ENCODE results near the gene HHLA2.

Gene HHLA2, protein sequence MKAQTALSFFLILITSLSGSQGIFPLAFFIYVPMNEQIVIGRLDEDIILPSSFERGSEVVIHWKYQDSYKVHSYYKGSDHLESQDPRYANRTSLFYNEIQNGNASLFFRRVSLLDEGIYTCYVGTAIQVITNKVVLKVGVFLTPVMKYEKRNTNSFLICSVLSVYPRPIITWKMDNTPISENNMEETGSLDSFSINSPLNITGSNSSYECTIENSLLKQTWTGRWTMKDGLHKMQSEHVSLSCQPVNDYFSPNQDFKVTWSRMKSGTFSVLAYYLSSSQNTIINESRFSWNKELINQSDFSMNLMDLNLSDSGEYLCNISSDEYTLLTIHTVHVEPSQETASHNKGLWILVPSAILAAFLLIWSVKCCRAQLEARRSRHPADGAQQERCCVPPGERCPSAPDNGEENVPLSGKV

DNA sequence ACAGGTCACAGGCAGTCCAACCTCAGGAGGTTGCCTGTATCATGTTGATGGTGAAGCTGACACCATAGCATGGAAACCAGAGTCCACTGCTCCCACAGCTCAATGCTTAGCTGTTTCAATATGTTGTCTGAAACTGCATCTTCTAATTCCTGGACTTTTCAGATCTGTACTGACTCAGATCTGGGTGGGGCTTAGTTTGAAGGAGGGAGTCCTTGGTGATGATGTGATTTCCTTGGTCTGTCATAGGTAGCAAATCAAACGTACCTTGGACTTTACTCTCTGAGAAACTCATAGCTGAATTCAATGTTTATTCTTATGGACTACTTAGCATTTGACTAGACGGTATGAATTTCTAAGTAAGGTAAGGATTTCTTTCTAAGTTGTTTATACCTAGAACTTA is at the start of gene HHLA2:
TSS of gene HHLA2 (plus strand) at position 310 of the 400 bp plus-strand sequence. CDS start 55,266 bp downstream, outside the sequence.
- H4K20me1 ChIP-seq (ENCODE audit: insufficient read depth, low read length), result no peaks in the 10 kb centered on the region
- H3F3A ChIP-seq (ENCODE audit: insufficient read depth, low read length), result peaks cover 20% of the 10 kb centered on the region
- H3K27me3 ChIP-seq (replicated peaks; ENCODE audit: insufficient read depth, low read length), result no peaks in the 10 kb centered on the region
- H2AFZ ChIP-seq (ENCODE audit: low read length), result no peak within 1 kb of the TSS
- no peak for DNase-seq
- H3K9me2 ChIP-seq (replicated peaks; ENCODE audit: insufficient read depth, low read length), result no peaks in the 10 kb centered on the region
- no peak within 1 kb of the TSS for H3K4me3 ChIP-seq (ENCODE audit: low read length)
- no peak within 1 kb of the TSS for H3K4me2 ChIP-seq (ENCODE audit: low read depth, low read length)
- H3K4me1 ChIP-seq (ENCODE audit: low read length), result peaks cover 37% of the 10 kb centered on the region
- H3K36me3 ChIP-seq (replicated peaks; ENCODE audit: insufficient read depth, low read length), result no peaks in the 10 kb centered on the region
- TF ChIP-seq EZH2 (optimal IDR thresholded peaks at IDR 0.05; ENCODE audit: low read depth, low read length), result no peak
- H3K9ac ChIP-seq (ENCODE audit: low read length), result no peak within 1 kb of the TSS
- no peak within 1 kb of the TSS for H3K27ac ChIP-seq (ENCODE audit: low read length)
- H3K79me2 ChIP-seq (ENCODE audit: low read length), result no peaks in the 10 kb centered on the region
- no peaks in the 10 kb centered on the region for H3K9me3 ChIP-seq (replicated peaks; ENCODE audit: insufficient read depth, low read length)

DNA sequence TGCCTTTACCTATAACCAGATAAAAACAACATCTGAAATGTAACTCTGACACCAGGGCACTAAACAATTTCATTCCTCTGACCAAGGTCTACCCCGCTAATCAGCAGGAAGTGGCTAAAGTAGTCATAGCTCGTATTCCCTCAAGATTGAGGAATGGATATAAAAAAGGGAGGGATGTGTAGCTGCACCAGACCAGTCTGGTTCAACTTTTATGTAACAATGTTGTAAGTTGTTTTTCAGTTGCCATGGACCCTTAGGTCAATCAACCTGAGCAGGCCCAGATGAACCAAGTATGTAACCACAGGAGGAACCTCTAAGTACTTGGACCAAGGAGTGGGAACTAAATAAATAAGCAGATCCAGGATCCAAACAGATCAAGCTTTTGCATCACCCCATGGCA is 45.7 kb upstream of the HHLA2 start:
- no peaks in the 10 kb centered on the region for H3K4me1 ChIP-seq (ENCODE audit: low read length)
- no peak overlapping the region for H3K9ac ChIP-seq (ENCODE audit: low read length)
- no peak overlapping the region for H2AFZ ChIP-seq (ENCODE audit: low read length)
- no peaks in the 10 kb centered on the region for H3K9me2 ChIP-seq (replicated peaks; ENCODE audit: insufficient read depth, low read length)
- H3K4me3 ChIP-seq (ENCODE audit: low read length), result no peak overlapping the region
- TF ChIP-seq EZH2phosphoT487 (IDR thresholded peaks at IDR 0.05; ENCODE audit: low read length) (no peak), EZH2 (optimal IDR thresholded peaks at IDR 0.05; ENCODE audit: low read depth, low read length) (no peak)
- H3F3A ChIP-seq (ENCODE audit: insufficient read depth, low read length), result no peaks in the 10 kb centered on the region
- no peaks in the 10 kb centered on the region for H3K79me2 ChIP-seq (ENCODE audit: low read length)
- H3K27ac ChIP-seq (ENCODE audit: low read length), result no peak overlapping the region
- H3K9me3 ChIP-seq (replicated peaks; ENCODE audit: insufficient read depth, low read length), result no peaks in the 10 kb centered on the region
- DNase-seq, result no peak
- no peaks in the 10 kb centered on the region for H3K27me3 ChIP-seq (replicated peaks; ENCODE audit: insufficient read depth, low read length)
- H4K20me1 ChIP-seq (ENCODE audit: insufficient read depth, low read length), result no peaks in the 10 kb centered on the region
- no peaks in the 10 kb centered on the region for H3K36me3 ChIP-seq (replicated peaks; ENCODE audit: insufficient read depth, low read length)
- no peak overlapping the region for H3K4me2 ChIP-seq (ENCODE audit: low read depth, low read length)

DNA sequence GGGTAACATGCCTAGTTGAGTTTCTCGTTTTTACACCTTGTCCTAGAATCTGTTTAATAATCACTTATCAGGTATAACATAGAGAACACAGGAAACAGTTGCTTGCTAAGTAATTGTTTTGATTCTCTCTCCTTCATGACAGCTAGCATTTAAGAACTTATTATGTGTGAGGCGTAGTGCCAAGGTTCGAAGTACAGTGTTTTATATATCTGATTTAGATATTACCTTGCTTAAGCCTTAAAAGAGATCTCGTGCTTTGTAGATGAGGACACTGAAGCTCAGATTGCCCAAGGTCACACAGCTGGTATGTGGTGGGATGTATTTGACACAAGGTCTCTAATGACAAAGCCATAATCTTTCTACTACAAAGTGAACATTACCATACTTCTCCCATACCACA is 45.1 kb upstream of the HHLA2 start:
- Histone ChIP-seq H3K79me2 (ENCODE audit: low read length) (no peaks in the 10 kb centered on the region), H3K4me1 (ENCODE audit: low read length) (no peaks in the 10 kb centered on the region), H2AFZ (ENCODE audit: low read length) (no peak overlapping the region), H3K9me2 (replicated peaks; ENCODE audit: insufficient read depth, low read length) (no peaks in the 10 kb centered on the region), H3K9ac (ENCODE audit: low read length) (no peak overlapping the region), H4K20me1 (ENCODE audit: insufficient read depth, low read length) (no peaks in the 10 kb centered on the region), H3K27me3 (replicated peaks; ENCODE audit: insufficient read depth, low read length) (no peaks in the 10 kb centered on the region), H3F3A (ENCODE audit: insufficient read depth, low read length) (no peaks in the 10 kb centered on the region), H3K4me3 (ENCODE audit: low read length) (no peak overlapping the region), H3K27ac (ENCODE audit: low read length) (no peak overlapping the region), H3K9me3 (replicated peaks; ENCODE audit: insufficient read depth, low read length) (no peaks in the 10 kb centered on the region), H3K4me2 (ENCODE audit: low read depth, low read length) (no peak overlapping the region), H3K36me3 (replicated peaks; ENCODE audit: insufficient read depth, low read length) (no peaks in the 10 kb centered on the region)
- no peak for TF ChIP-seq EZH2 (optimal IDR thresholded peaks at IDR 0.05; ENCODE audit: low read depth, low read length)
- no peak for TF ChIP-seq EZH2phosphoT487 (IDR thresholded peaks at IDR 0.05; ENCODE audit: low read length)
- TF ChIP-seq, protein P1, sequence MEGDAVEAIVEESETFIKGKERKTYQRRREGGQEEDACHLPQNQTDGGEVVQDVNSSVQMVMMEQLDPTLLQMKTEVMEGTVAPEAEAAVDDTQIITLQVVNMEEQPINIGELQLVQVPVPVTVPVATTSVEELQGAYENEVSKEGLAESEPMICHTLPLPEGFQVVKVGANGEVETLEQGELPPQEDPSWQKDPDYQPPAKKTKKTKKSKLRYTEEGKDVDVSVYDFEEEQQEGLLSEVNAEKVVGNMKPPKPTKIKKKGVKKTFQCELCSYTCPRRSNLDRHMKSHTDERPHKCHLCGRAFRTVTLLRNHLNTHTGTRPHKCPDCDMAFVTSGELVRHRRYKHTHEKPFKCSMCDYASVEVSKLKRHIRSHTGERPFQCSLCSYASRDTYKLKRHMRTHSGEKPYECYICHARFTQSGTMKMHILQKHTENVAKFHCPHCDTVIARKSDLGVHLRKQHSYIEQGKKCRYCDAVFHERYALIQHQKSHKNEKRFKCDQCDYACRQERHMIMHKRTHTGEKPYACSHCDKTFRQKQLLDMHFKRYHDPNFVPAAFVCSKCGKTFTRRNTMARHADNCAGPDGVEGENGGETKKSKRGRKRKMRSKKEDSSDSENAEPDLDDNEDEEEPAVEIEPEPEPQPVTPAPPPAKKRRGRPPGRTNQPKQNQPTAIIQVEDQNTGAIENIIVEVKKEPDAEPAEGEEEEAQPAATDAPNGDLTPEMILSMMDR (IDR thresholded peaks at IDR 0.05; ENCODE audit: low read length), result no peak
- no peak for DNase-seq

DNA sequence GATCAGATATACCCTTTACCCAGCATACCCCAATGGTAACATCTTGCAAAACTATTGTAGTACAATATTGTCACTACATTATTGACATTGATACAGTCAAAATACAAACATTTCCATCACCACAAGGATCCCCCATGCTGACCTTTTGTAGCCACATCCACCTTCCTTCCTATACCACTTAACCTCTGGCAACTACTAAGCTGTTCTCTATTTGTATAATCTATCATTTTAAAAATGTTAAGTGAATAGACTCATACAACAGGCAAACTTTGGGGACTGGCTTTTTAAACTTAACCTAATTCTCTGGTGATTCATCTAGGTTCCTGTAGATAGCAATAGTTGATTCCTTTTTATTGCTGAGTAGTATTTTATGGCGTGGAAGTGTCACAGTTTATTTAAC is 44.5 kb upstream of the HHLA2 start:
- no peaks in the 10 kb centered on the region for H3F3A ChIP-seq (ENCODE audit: insufficient read depth, low read length)
- H3K36me3 ChIP-seq (replicated peaks; ENCODE audit: insufficient read depth, low read length), result no peaks in the 10 kb centered on the region
- H2AFZ ChIP-seq (ENCODE audit: low read length), result no peak overlapping the region
- TF ChIP-seq, protein P1 (IDR thresholded peaks at IDR 0.05; ENCODE audit: low read length), result no peak
- TF ChIP-seq EZH2 (optimal IDR thresholded peaks at IDR 0.05; ENCODE audit: low read depth, low read length) (no peak), EZH2phosphoT487 (IDR thresholded peaks at IDR 0.05; ENCODE audit: low read length) (no peak)
- no peak overlapping the region for H3K4me3 ChIP-seq (ENCODE audit: low read length)
- no peaks in the 10 kb centered on the region for H3K9me2 ChIP-seq (replicated peaks; ENCODE audit: insufficient read depth, low read length)
- H3K9me3 ChIP-seq (replicated peaks; ENCODE audit: insufficient read depth, low read length), result no peaks in the 10 kb centered on the region
- no peaks in the 10 kb centered on the region for H3K27me3 ChIP-seq (replicated peaks; ENCODE audit: insufficient read depth, low read length)
- no peaks in the 10 kb centered on the region for H3K79me2 ChIP-seq (ENCODE audit: low read length)
- H3K4me1 ChIP-seq (ENCODE audit: low read length), result no peaks in the 10 kb centered on the region
- no peak overlapping the region for H3K27ac ChIP-seq (ENCODE audit: low read length)
- H3K9ac ChIP-seq (ENCODE audit: low read length), result no peak overlapping the region
- no peak for DNase-seq
- no peak overlapping the region for H3K4me2 ChIP-seq (ENCODE audit: low read depth, low read length)
- H4K20me1 ChIP-seq (ENCODE audit: insufficient read depth, low read length), result no peaks in the 10 kb centered on the region

Measured in MM.1S (cell line).